Measurements from ENCODE around the gene MIER1.

MIER1 gene

DNA sequence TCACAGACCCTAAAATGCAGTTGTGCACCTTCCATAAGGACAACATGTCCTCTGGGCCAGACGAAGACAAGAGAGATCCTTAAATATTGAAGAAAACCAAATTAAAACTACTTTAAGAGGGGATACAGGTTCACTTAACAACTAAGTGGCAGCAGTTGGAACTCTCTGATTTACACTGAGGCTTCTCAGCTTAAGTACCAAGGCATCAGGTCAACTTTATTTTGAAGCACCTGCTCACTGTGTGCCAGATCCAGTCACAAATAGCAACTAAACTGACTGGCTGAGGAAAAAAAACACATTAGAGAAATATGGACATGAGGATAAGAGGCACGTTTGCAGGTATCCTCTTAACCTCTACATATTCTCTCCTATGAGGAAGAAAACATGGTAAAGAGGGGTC is 96.0 kb downstream of the MIER1 start:
- TF ChIP-seq, protein P1, sequence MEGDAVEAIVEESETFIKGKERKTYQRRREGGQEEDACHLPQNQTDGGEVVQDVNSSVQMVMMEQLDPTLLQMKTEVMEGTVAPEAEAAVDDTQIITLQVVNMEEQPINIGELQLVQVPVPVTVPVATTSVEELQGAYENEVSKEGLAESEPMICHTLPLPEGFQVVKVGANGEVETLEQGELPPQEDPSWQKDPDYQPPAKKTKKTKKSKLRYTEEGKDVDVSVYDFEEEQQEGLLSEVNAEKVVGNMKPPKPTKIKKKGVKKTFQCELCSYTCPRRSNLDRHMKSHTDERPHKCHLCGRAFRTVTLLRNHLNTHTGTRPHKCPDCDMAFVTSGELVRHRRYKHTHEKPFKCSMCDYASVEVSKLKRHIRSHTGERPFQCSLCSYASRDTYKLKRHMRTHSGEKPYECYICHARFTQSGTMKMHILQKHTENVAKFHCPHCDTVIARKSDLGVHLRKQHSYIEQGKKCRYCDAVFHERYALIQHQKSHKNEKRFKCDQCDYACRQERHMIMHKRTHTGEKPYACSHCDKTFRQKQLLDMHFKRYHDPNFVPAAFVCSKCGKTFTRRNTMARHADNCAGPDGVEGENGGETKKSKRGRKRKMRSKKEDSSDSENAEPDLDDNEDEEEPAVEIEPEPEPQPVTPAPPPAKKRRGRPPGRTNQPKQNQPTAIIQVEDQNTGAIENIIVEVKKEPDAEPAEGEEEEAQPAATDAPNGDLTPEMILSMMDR (conservative IDR thresholded peaks at IDR 0.05; ENCODE audit: low read depth, low read length), result no peak
- no peak for DNase-seq (ENCODE audit: low read depth)
- no peak overlapping the region for H3K4me3 ChIP-seq (ENCODE audit: low read length)

DNA sequence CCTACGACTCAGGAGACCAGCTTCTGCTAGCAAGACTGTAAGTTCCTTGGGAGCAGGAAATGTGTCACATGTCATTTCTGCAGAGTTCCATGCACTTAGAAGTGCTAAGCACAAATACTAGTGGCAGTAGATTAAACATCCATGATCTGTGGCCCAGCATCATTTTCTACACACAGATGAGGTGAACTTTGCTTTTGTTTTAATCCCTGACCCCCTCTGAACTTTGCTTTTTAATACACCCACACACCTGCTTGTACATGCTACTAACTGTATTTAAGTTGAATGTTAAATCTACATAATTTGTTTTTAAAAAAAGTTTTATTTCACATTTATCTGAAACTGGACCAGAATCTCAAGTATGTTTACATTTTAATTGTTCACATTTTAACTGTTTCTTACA is 104.7 kb downstream of the MIER1 start:
- DNase-seq (ENCODE audit: low read depth), result no peak
- TF ChIP-seq, protein P1 (conservative IDR thresholded peaks at IDR 0.05; ENCODE audit: low read depth, low read length), result no peak
- H3K4me3 ChIP-seq (ENCODE audit: low read length), result no peak overlapping the region

DNA sequence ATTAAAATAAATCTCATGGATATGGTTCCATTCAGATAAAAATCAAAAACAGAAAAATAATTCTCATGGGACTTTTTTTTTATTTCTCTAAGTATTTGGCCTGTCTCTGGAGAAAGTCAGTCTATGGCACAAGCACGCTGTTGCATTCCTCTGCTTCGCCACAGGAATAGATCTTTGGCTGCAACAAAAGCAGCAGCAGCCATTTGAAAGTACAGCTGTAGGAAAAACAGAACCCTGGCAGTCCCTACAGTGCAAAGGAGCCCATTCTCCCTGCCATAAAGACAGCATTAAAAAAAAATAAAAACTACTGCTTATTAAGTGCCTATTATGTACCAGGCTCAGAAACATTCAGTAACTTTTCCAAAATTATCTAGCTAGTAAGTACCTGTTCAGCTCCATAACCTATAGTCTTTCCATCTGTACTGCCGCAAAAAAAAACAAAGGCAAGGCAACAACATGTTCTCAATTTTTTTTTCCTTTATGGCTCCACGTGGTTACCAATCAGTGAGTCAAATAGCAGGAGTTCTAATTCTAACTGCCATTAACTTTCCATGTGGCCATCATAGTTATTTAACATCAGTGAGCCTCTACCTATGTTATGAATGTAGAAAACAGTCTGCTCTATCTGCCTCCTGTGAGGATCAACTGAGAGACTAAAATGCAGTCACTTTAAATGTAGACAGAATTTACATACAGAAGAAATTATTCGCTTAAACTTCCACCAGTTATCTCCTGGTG is 106.5 kb downstream of the MIER1 start:
- no peak overlapping the region for H3K4me3 ChIP-seq (ENCODE audit: low read length)
- TF ChIP-seq, protein P1 (conservative IDR thresholded peaks at IDR 0.05; ENCODE audit: low read depth, low read length), result no peak
- no peak for DNase-seq (ENCODE audit: low read depth)

DNA sequence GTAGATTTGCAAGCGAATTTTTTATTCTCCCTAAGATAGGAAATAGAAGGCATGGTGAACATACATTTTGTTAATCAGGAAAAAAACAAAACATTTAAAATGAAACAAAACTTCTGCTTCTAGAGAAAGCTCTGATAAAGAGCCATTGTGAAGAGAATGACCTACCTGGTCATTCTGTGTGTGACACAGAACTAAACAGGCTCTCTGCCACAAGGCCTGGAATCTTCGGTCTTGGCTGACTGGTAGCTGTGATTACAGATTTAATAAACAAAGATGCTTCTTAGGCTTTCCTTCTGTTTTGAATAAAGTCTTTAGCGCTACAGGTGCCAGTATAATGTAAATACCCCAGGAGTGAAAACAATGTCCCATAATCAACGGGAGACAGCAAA is 107.1 kb downstream of the MIER1 start:
- no peak for DNase-seq (ENCODE audit: low read depth)
- TF ChIP-seq, protein P1 (conservative IDR thresholded peaks at IDR 0.05; ENCODE audit: low read depth, low read length), result no peak

More for the DNA sequence above, 107.1 kb downstream of the MIER1 start:
- H3K4me3 ChIP-seq (ENCODE audit: low read length), result no peak overlapping the region
